Gastrocnemius medialis (tissue), 4 donors: ENCODE data around the gene CLIP2. TPM values are rescaled to one million over a fixed set of nuclear protein-coding genes. Genes with fewer than 3 reads are reported as not detected.
A peak's percentile ranks its signal among the peaks of the same experiment; 100 is the strongest.
"Not testable (repeated sequence)": the region's sequence is repeated elsewhere in the genome, so short reads cannot be mapped to it uniquely, and the experiment has no call there.

Experiments used
- ATAC-seq, 2 donors: fragments of 150-250 bp; one replicate each; pipeline ENCODE4 v1.9.1; 2016
- DNase-seq, 2 donors: peaks; one replicate each; pipeline ENCODE4 v3.0.0-alpha.2; 2019
- H3K27ac ChIP-seq, 4 donors: fragments of 200-600 bp; sonication (generic); 1 replicate in 1 of 4; 2 replicates in 3 of 4; pipeline ENCODE4 v1.5.1; 2016 to 2018; ENCODE audit warnings: mild to moderate bottlenecking in 2 of 4, moderate library complexity in 1 of 4
- H3K27me3 ChIP-seq, 3 donors: fragments of 200-600 bp; sonication (generic) in 2 of 3; 1 replicate in 1 of 3; 2 replicates in 2 of 3; pipeline versions ENCODE4 v1.5.1 to v1.6.0; 2016 to 2019; ENCODE audit warnings: mild to moderate bottlenecking in 1 of 3, moderate library complexity in 1 of 3
- H3K36me3 ChIP-seq, 2 donors: fragments of 200-600 bp; sonication (generic) in 1 of 2; one replicate each; pipeline ENCODE4 v1.5.1; 2017 to 2018
- H3K4me1 ChIP-seq, 2 donors: fragments of 200-600 bp; sonication (generic) in 1 of 2; one replicate each; pipeline ENCODE4 v1.5.1; 2016 to 2017; ENCODE audit warnings: mild to moderate bottlenecking in 2 of 2
- H3K4me3 ChIP-seq, 4 donors: fragments of 200-600 bp; sonication (generic) in 3 of 4; 1 replicate in 1 of 4; 2 replicates in 3 of 4; pipeline ENCODE4 v1.5.1; 2016 to 2019; ENCODE audit warnings: mild to moderate bottlenecking in 2 of 4
- H3K9me3 ChIP-seq, 3 donors: fragments of 200-600 bp; sonication (generic) in 2 of 3; 1 replicate in 1 of 3; 2 replicates in 2 of 3; pipeline ENCODE4 v1.5.1; 2016 to 2019
- POLR2A ChIP-seq, 2 donors: fragments of 450-650 bp; IDR thresholded peaks; one replicate each; pipeline ENCODE4 v1.6.1; 2017; ENCODE audit warnings: antibody characterized with exemption in 2 of 2, mild to moderate bottlenecking in 2 of 2, moderate library complexity in 2 of 2
- in situ Hi-C, 4 donors: fragments of 200-750 bp; cut with MboI; loops; one replicate each; pipeline versions ENCODE4 v1.15.0 to v1.8.0; 2017; ENCODE audit warnings: low sequenced_read_pairs in 4 of 4
- intact Hi-C: fragments of 100-400 bp; cut with DNase I; formaldehyde crosslinking; loops from one replicate; pipeline ENCODE4 v1.15.1; 2023; ENCODE audit warnings: low total_unique reads
- total RNA-seq, 4 donors: library from RNA; depleted of rRNA; stranded (reverse); fragments of >200 nt; gene quantifications; one replicate each; pipeline versions ENCODE4 v1.1.0 to v1.2.3, GENCODE V29; 2016
- TF ChIP-seq, protein P1 (sequence below), 5 experiments: fragments of 450-650 bp in 3 of 5; fragments of 200-600 bp in 2 of 5; sonication (generic) in 2 of 5; IDR thresholded peaks in 4 of 5; conservative IDR thresholded peaks in 1 of 5; 1 replicate in 4 of 5; 2 replicates in 1 of 5; pipeline ENCODE4 v1.5.1; 2016 to 2019; ENCODE audit warnings: antibody characterized with exemption in 5 of 5, mild to moderate bottlenecking in 3 of 5, moderate library complexity in 3 of 5

Gene CLIP2
- total RNA-seq, 4 donors from 2014 or later = 2.0 to 10.0 (median 4.2) TPM

- ATAC-seq (peak; percentile 65 to 71), DNase-seq (peak in 1 of 2 donors; percentile 41)
- H3K36me3 ChIP-seq = no peaks in the 10 kb centered on the region
- intact Hi-C loops (loop anchor here (1.0 to 5.0 kb wide), 3 partner anchors 195 to 534 kb away; no protein-coding TSS in a partner anchor), in situ Hi-C loops (loop anchor here (5.0 to 25.0 kb wide), 5 partner anchors 194 to 636 kb away; no protein-coding TSS in a partner anchor)
- TF ChIP-seq, protein P1, sequence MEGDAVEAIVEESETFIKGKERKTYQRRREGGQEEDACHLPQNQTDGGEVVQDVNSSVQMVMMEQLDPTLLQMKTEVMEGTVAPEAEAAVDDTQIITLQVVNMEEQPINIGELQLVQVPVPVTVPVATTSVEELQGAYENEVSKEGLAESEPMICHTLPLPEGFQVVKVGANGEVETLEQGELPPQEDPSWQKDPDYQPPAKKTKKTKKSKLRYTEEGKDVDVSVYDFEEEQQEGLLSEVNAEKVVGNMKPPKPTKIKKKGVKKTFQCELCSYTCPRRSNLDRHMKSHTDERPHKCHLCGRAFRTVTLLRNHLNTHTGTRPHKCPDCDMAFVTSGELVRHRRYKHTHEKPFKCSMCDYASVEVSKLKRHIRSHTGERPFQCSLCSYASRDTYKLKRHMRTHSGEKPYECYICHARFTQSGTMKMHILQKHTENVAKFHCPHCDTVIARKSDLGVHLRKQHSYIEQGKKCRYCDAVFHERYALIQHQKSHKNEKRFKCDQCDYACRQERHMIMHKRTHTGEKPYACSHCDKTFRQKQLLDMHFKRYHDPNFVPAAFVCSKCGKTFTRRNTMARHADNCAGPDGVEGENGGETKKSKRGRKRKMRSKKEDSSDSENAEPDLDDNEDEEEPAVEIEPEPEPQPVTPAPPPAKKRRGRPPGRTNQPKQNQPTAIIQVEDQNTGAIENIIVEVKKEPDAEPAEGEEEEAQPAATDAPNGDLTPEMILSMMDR (IDR thresholded peaks at IDR 0.05 in 4 of 5, conservative IDR thresholded peaks at IDR 0.05 in 1 of 5) = peak; percentile 85 to 99 (median 95)
- TF ChIP-seq POLR2A (IDR thresholded peaks at IDR 0.05) = no peak
- no peaks in the 10 kb centered on the region for H3K9me3 ChIP-seq
- no peaks in the 10 kb centered on the region for H3K27me3 ChIP-seq
- no peak overlapping the region for H3K4me3 ChIP-seq
- no peaks in the 10 kb centered on the region for H3K4me1 ChIP-seq
- no peak overlapping the region for H3K27ac ChIP-seq
These were observed 112.1 kb downstream of the CLIP2 start for GRCh38 chr7:74401137-74401859.

- ATAC-seq, H3K9me3 ChIP-seq, H3K36me3 ChIP-seq, H3K4me1 ChIP-seq, H3K4me3 ChIP-seq, H3K27ac ChIP-seq, H3K27me3 ChIP-seq, DNase-seq: not testable (repeated sequence)
- in situ Hi-C loops = loop anchor here (5.0 to 25.0 kb wide), 5 partner anchors 195 to 635 kb away; no protein-coding TSS in a partner anchor
- intact Hi-C loops = loop anchor here (5.0 kb wide), 1 partner anchor 535 kb away; no protein-coding TSS in a partner anchor
These were observed 113.5 kb downstream of the CLIP2 start for GRCh38 chr7:74402668-74403067.

DNA sequence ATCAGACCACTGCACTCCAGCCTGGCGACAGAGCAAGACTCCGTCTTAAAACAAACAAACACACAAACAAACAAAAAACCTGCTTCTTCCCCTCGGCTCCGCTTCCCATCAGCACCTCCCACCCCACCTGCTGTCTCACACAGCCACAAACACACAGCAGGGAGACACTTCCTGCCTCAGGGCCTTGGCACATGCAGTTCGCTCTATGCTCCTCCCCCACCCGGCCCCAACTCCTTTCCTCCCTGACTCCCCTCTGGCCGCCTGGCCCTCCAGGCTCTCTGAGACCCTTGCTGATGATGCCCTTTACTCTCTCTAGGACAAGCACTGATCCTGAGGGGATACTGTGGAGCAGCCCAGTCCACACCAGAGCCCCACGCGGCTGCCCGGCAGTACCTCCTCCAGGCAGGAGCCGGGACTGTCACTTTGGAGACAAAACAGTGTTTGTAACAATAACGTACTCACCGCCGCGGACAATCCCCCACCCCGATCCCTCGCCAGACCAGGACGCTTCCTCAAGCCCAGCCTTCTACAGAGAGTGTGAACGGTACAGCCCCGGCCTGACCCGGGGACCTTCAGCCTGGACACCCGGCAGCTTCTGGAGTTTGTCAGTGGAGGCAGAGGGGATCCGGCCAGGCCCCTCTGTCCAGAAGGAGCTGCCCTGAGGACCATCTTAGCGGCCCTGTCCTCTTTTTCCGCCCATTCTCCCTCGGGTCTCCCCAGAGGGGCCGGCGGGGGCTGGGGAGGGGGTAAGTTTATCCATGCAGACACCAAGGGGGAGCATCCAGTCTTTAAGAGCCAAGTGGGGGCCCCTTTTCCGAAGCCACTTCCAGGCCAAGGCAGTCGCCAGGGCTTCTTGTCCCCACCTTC, 114.5 kb downstream of the CLIP2 start:
- DNase-seq (no peak), ATAC-seq (no peak)
- no peak overlapping the region for H3K27ac ChIP-seq
- H3K36me3 ChIP-seq = no peaks in the 10 kb centered on the region
- H3K9me3 ChIP-seq = no peaks in the 10 kb centered on the region
- no peak overlapping the region for H3K4me3 ChIP-seq
- TF ChIP-seq, protein P1 (IDR thresholded peaks at IDR 0.05 in 4 of 5, conservative IDR thresholded peaks at IDR 0.05 in 1 of 5) = no peak
- TF ChIP-seq POLR2A (IDR thresholded peaks at IDR 0.05) = no peak
- H3K4me1 ChIP-seq = no peaks in the 10 kb centered on the region
- intact Hi-C loops (loop anchor here (5.0 kb wide), 1 partner anchor 536 kb away; no protein-coding TSS in a partner anchor), in situ Hi-C loops (loop anchor here (5.0 to 25.0 kb wide), 5 partner anchors 196 to 634 kb away; no protein-coding TSS in a partner anchor)
- no peaks in the 10 kb centered on the region for H3K27me3 ChIP-seq

DNA sequence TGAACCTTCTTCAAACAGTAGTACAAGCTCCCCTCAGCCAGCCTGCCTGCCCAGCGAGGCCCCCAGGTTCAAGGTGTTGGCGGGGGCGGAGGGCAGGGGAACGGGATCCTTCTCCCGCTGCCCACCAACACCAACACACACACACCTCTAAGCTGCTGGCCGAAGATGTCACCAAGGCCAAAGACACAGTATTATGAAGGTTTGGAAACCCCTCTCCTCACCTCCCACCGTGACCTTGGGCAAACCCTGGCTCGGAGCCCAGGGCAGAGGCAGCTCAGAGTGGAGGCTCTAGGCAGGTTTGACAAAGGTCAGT, 115.1 kb downstream of the CLIP2 start:
- ATAC-seq (no peak), DNase-seq (no peak)
- H3K27ac ChIP-seq = no peak overlapping the region
- H3K4me1 ChIP-seq = no peaks in the 10 kb centered on the region
- in situ Hi-C loops = loop anchor here (5.0 to 25.0 kb wide), 5 partner anchors 197 to 633 kb away; no protein-coding TSS in a partner anchor
- H3K9me3 ChIP-seq = no peaks in the 10 kb centered on the region
- intact Hi-C loops = loop anchor here (5.0 kb wide), 1 partner anchor 537 kb away; no protein-coding TSS in a partner anchor
- no peaks in the 10 kb centered on the region for H3K36me3 ChIP-seq
- H3K27me3 ChIP-seq = no peaks in the 10 kb centered on the region
- H3K4me3 ChIP-seq = no peak overlapping the region
- TF ChIP-seq, protein P1 (IDR thresholded peaks at IDR 0.05 in 4 of 5, conservative IDR thresholded peaks at IDR 0.05 in 1 of 5) = no peak
- no peak for TF ChIP-seq POLR2A (IDR thresholded peaks at IDR 0.05)
